Left cardiac atrium (tissue), 4 donors: ENCODE results near the gene CYP1A1. TPM values are rescaled to one million over a fixed set of nuclear protein-coding genes. Genes with fewer than 3 reads are reported as not detected.
"Not testable (repeated sequence)": the region's sequence is repeated elsewhere in the genome, so short reads cannot be mapped to it uniquely, and the experiment has no call there.

ENCODE experiments used
- ATAC-seq, 2 donors: fragments of 200-7000 bp; cut with Tn5 transposase; one replicate each; pipeline ENCODE4 v1.9.1; 2020; ENCODE audit warnings: mild to moderate bottlenecking in 2 of 2, moderate library complexity in 2 of 2
- DNase-seq: peaks from one replicate; pipeline ENCODE4 v3.0.0-alpha.2; 2020
- intact Hi-C, 2 donors: fragments of 100-400 bp; cut with DNase I; formaldehyde crosslinking; loops; one replicate each; pipeline versions ENCODE4 v1.14.1 to v1.15.1; 2022 to 2023
- total RNA-seq, 2 donors: library from RNA; stranded (reverse); fragmentation: NEBNext Ultra II Directional; extraction: Animal tissue kit (Norgen Biotek cat#: 25700); gene quantifications; one replicate each; pipeline ENCODE4 v1.2.1, GENCODE V29; 2021
- donor health status: DM: no; HTN: yes; CAD: no.
- donor health status: DM: no; HTN: yes; CAD: no; lungs with severe emphysema.
- donor health status: DM: yes; HTN: yes; CAD: no.
- donor health status: Dilated cardiomyopathy.

Gene CYP1A1
- total RNA-seq, 2 donors from 2014 or later: 0.16 to 0.32 TPM

DNA sequence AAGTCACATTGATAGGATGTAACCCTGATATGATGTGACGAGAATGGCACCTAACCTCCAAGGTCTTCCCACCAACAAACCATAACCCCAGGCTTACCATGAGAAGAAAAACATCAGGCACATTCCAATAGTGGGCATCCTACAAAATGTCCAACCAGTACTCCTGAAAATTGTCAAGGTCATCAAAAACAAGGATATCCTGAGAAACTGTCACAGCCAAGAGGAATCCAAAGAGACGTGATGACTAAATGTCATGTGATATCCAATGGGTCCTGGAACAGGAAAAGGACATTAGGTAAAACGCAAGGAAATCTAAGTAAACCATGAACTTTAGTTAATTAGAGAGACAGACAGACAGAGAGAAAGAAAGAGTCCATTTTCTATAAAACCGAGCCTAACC is 21.1 kb upstream of the CYP1A1 start:
- intact Hi-C loops: no loop called here
- ATAC-seq: no peak
- no peak for DNase-seq

DNA sequence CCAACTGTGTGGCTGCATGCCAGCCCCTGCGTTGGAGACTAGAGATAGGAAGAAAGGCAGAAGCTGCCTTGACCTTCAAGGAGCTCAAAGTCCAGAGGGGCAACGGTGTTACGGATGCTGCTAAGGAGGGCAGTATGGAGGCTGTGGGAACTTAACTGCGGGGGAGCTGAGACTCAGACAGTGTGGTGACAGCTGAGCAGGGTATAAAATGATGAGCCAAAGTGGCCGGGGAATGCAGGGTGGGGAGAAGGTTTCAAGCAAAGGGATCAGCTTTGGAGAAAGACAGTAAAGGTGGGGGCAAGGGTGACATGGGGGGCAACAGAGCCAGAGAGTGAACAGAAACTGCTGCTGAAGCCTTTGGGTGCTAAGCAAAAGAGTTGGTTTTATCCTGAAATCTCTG is 17.1 kb upstream of the CYP1A1 start:
- no peak for ATAC-seq
- intact Hi-C loops: no loop called here
- DNase-seq: no peak

DNA sequence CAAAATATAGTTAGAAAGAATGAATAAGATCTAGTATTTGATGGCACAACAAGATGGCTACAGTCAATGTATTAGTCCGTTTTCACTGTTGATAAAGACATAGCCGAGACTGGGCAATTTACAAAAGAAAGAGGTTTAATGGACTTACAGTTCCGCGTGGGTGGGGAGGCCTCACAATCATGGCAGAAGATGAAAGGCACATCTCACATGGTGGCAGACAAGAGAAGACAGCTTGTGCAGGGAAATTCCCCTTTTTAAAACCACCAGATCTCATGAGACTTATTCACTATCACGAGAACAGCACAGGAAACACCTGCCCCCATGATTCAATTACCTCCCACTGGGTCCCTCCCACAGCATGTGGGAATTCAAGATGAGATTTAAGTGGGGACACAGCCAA is 12.9 kb upstream of the CYP1A1 start:
- ATAC-seq, intact Hi-C loops, DNase-seq: not testable (repeated sequence)

DNA sequence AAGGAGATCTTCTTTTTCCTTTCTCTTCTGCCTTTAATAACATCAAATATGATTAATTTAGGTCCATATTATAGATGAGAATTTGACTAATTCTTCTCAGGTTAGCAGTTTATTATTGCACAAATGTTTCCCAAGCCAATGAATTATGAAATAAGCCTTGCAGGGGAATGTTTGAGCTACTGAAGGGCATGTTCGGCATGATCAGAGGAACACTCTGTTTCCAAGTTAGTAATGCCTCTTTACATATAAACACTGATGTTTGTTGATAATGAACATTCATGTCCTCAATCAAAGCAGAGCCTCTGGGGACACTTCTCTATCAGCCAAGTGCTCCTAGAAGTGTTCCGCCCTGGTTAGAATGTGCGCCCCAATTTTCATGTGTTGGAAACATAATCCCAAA is 10.0 kb upstream of the CYP1A1 start:
- DNase-seq (no peak), ATAC-seq (no peak)
- intact Hi-C loops: no loop called here

DNA sequence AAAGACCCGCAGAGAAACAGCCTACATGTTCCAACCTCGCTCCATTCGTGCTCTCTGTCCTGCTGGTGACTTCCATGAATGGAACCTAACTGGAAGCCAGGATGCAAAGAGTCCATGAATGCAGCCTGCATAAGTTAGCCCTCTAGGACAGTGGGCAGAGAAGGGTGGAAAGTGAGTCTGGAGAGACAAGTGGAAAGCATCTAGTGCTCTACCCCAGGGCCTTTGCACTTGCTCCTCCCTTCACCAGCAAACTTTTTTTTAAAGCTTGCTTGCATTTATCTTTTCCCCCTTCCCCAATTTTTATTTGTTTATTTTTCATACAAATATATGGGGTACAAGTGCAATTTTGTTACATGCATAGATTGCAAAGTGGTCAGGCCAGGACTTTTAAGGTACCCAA is 7.9 kb upstream of the CYP1A1 start:
- no peak for DNase-seq
- intact Hi-C loops: no loop called here

DNA sequence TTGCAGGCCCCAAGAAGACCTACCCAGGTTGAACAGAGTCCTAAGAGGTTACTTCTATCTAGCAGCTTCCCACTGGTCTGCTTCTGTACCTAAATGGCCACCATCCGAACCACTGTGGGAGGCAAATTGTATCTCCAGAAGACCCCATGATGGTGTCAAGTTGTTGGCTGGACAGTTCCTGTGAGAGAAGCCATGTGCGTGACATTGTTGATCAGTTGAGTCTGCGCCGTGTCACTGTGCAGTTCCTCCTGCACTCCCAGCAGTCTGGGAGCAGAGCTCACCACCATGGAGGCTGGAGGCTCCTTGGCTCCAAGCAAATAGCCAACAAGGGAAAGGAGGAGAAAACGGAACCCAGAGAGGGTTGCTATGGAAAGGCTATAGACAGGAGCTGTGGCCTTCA is 7.5 kb upstream of the CYP1A1 start:
- ATAC-seq: no peak
- intact Hi-C loops: no loop called here
- DNase-seq: no peak

More for the DNA sequence above, 7.9 kb upstream of the CYP1A1 start:
- no peak for ATAC-seq

DNA sequence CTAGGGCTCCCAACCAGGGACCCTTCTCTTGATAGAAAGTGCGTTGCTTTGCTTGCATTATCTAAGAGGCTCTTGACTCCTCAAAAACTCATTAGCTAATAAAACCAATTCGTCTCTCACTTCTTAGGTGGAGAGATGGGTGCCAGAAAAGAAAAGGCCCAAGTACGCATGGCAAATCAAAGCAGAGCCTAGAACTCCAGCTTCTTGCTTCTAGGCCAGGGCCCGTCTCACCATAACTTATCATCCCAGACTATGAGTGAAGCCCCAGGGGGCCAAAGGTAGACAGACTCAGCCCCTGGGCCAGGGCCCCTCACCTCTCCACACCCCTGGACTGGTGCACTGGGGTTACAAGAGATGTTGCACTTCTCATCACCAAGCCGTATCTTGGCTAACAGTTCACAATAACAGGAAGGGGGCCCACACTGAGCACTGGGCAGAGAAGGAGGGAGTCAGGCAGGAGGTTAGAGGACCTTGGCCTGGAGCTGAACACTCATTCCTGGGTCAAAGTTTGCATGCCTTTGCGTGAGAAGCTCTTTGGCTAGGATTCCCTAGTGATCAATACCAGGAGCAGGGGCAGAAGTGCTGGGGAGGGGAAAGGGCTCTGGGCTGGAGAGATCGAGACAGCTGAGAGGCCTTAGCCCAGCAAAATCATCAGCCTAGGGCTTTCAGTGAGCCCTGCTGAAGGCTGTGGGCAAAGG is 5.4 kb upstream of the CYP1A1 start:
- intact Hi-C loops: no loop called here
- ATAC-seq (no peak), DNase-seq (no peak)

DNA sequence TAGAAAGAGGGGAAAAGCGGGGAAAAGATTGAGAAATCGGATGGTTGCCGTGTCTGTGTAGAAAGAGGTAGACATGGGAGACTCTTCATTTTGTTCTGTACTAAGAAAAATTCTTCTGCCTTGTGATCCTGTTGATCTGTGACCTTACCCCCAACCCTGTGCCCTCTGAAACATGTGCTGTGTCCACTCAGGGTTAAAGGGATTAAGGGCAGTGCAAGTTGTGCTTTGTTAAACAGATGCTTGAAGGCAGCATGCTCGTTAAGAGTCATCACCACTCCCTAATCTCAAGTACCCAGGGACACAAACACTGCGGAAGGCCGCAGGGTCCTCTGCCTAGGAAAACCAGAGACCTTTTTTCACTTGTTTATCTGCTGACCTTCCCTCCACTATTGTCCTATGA is 4.0 kb upstream of the CYP1A1 start:
- ATAC-seq, intact Hi-C loops, DNase-seq: not testable (repeated sequence)

DNA sequence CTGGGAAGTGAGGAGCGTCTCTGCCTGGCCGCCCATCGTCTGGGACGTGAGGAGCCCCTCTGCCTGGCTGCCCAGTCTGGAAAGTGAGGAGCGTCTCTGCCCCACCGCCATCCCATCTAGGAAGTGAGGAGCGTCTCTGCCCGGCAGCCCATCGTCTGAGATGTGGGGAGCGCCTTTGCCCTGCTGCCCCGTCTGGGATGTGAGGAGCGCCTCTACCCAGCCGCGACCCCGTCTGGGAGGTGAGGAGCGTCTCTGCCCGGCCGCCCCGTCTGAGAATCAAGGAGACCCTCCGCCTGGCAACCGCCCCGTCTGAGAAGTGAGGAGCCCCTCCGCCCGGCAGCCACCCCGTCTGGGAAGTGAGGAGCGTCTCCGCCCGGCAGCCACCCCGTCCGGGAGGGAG is 3.4 kb upstream of the CYP1A1 start:
- ATAC-seq, intact Hi-C loops, DNase-seq: not testable (repeated sequence)

DNA sequence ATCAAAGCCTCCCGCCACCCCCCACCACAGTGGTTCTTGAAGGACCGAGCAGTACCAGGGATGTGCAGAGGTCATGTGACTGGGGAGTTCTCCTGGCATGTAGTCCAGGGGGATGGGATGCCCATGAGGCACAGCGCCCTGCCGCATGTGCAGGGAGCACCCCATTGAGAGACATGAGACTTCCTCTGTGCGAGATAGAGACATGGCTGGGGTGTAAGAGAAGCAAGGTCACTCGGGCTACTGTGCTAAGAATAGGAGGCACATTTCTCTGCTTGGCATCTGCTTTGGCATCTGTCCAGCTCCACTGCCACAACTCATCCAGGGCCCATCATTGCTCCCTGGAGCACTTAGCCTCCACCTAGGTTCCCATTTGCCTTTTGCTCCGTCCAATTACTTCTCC is 2.4 kb upstream of the CYP1A1 start:
- DNase-seq (peak; percentile 28), ATAC-seq (peak; percentile 32 to 46)
- intact Hi-C loops: no loop called here

DNA sequence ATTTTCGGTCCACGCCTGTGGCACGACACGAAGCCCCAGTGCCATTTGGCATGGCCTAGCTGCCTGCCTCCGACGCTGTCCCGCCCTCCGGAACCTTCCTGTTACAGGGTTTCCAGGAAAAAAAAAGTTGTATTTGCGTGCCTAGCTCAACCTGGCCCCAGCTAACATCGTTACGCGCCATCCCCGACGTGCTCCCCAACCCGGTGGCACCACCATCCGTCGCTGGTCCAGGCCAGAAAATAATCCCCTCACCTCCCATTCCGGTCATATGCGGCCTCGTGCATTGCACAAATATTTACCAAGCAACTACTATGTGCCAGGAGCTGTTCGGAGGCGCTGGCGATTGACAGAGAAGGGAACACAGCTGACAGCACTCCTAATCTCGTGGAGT is 1.4 kb upstream of the CYP1A1 start:
- DNase-seq: no peak
- peak in 1 of 2 donors; percentile 14 for ATAC-seq
- intact Hi-C loops: no loop called here

DNA sequence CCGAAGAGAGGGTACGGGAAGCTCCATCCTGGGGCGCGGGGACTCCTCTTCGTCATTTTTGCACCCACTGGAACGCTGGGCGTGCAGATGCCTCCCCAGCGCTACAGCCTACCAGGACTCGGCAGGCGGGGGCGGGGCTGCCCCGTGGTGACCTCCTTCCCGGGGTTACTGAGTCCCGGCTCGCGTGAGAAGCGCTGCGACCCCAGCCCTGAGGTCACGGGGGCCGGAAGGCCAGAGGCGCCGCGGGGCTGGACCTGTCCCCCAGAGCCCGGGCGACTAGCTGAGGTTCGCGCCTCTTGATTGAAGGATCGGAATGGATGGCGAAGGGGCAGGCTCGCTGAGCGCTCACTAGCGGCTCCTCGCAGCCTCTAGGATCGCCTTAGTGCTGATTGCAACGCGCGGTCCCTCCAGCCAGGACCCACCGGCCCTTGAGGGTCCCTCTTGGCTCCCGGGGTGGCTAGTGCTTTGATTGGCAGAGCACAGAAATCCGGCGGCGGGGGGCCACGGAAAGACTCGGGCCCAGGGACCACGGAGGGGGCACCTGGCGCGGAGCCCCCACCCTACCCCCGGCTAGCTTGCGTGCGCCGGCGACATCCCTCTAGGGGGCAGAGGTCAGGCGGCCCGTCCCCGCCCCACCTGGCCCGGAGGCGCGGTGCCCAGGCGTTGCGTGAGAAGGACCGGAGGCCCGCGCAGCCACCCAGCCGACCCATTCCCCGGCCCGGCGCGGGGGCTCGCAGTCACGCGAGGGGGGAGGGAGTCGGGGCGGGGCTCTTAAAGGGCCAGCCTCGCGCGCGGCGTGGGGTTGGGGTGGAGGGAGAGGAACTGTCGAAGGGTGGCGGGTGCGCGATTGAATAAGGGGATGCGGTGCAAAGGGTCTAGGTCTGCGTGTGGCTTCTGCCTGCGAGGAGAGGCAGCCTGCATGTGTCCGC is 781 bp upstream of the CYP1A1 start:
- ATAC-seq (peak; percentile 65 to 69), DNase-seq (peak; percentile 40)
- intact Hi-C loops: no loop called here

DNA sequence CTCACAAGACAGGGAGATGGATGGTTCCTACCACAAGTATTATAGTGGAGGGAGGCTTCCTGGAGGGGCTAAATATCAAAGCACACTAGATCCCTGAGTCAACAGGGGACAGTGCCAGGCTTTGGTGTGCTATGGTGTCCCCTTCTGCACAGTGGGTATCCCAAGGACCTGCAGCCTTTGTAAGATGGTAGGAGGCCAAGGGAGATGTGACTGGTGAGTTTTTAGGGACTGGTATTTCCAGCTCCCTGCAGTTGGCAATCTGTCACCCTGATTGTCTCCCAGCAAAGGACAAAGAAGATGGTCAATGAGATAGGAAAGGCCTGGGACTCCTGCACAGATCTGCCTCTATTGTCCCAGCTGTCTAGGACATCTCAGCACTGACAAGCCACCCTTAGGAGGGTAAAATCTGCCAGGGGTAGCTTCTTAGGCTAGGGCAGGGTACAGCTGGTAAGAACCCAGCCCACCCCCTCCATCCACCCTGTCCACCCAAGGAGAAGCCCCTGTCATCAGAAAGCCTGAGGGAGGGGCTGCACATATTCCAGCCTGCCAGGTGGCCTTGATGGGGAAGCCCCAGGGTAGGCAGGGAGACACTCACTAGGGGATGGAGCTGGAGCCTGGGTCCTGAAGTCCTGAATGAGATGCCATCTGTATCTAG is 631 bp downstream of the CYP1A1 start:
- no peak for ATAC-seq
- DNase-seq: no peak
- intact Hi-C loops: no loop called here

DNA sequence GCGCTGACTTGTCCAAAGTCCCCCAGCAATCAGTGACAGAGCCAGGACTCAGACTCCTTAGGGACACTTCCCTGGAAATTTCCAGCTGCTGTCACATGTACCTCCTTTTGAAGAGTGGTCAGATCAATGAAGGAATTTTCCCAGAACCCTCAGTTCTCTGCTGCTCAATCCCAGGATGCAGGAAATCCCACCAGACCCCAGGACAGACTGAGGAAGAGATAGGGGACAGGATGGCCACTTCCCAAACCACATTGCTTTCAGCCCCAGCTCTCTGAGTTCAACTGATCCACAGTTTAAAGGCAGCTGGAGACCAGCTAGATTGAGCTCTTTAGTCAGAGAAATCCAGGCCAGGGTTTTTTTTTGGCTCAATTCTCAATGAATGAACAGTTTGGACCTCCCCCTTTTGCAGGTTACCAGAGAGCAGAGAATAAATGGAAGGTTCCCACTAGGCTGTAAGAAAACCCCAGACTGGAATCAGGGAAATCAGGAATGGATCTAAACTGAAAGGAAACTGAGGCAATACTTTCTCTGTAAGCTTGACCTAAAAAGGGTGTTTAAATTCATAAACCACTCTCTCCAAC is 1.5 kb downstream of the CYP1A1 start:
- DNase-seq (no peak), ATAC-seq (peak in 1 of 2 donors; percentile 24)
- intact Hi-C loops: no loop called here

DNA sequence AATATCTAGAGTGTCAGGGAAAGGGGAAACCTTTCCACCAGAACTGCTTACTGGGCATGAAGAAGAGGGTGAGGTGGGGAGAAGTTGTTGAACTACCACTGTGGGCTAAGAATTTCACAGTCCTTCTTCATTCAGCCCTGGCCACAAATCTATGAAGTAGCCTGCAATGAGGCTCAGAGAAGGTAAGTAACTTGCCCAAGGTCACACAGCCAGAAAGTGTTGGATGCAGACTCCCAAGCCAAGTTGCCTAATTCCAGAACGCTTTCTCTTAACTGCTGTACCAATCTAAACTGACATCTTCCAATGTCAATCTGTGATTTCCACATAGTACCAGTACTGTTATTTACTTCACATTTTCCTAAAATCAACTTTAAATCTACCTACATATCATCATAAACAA is 2.1 kb downstream of the CYP1A1 start:
- ATAC-seq (no peak), DNase-seq (no peak)
- intact Hi-C loops: no loop called here

DNA sequence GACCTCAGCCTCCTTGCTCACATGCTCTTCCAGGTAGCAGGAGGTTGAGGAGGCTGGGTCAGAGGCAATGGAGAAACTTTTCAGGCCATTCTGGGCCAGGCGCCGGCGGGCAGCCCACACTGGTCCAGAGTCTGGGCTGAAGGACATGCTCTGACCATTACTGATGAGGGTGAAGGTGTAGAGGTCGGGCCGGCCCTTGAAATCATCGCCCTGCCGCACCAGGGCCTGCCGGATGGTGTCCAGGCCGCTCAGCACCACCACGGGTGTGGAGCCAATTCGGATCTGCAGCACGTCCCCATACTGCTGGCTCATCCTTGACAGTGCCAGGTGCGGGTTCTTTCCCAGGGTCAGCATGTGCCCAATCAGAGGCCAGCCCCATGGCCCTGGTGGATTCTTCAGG is 2.7 kb downstream of the CYP1A1 start:
- ATAC-seq (no peak), DNase-seq (no peak)
- intact Hi-C loops: no loop called here

DNA sequence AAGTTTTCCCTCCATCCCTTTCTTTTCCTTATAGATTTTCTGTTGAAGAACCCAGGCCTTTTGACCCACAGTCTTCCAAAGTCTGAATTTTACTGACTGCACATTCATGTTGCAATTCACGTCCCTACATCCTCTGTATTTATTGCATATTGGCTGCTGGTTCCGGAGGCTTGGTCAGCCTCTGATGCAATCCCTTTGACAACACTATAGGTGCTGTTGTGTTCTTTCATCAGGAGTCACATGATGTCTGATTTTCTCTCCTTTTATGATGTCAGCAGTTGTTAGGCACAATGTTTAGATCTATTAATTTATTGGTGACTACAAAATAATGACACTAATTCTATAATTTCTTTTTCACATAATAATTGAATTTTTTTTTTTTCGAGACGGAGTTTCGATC is 8.7 kb downstream of the CYP1A1 start:
- intact Hi-C loops: no loop called here
- ATAC-seq (no peak), DNase-seq (no peak)

DNA sequence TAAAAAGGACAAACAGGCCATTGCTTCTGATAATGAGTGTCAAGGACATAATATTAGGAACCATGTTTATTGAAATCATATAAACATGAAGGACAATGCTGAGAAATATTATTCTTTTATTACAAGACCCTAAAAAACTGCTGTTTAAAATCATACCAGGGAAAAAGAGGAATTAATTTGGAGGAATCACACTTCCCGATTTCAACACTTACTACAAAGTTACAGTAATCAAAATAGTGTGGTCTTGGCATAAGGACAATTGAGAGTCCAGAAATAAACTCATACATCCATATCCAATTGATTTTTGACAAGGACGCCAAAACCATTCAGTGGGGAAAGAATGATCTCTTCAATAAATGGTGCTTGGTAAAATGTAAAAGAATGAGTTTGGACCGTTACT is 13.0 kb downstream of the CYP1A1 start:
- ATAC-seq: no peak
- DNase-seq: no peak
- intact Hi-C loops: no loop called here

DNA sequence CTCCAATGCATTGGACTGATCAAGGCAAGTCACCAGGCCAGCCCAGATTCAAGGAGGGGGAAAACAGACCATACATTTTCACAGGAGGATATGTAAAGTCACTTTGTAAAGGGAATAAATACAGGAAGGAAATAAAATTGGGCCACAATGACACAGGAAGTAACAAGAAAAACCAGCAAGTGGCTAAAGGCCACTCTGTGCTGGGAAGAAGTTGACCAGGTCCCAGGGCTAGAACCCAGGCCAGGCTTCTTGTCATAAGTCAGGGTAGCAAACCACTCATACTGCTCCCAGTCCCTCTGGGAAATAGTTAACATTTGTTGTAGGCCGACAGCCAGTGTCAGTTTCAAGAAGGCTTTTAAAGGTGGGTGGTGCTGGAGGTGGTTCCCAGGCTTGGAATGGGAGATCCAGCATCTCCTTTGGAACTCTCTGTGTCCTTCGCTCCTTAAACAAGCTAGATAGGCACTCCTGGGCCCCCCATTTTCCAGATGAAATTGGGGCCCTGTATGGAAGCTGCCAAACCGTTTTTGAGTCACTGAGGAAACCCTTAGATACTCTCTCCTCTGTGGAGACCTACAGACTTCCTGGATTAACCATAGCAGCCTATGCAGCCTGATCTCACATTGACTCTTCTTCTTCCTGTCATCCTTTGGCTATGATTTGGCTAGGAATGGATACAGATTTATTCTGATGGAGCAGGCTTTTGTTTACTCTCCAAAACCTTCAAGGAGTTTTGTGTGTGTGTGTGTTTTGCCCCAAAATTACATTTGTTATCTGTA is 14.8 kb downstream of the CYP1A1 start:
- intact Hi-C loops: no loop called here
- ATAC-seq: no peak
- DNase-seq: no peak
